Neural cell (in vitro differentiated cells): Measurements from ENCODE around the gene HOXD8. TPM values are rescaled to one million over a fixed set of nuclear protein-coding genes. Genes with fewer than 3 reads are reported as not detected.

Experiments used
- H2AFZ ChIP-seq: fragments of 200-600, 300-800 bp; sonication (generic), shearing (Covaris generic); 2 replicates; pipeline ENCODE4 v1.6.0; 2014; ENCODE audit warnings: low read depth, mild to moderate bottlenecking, antibody characterized with exemption, low read length, moderate library complexity
- H3F3A ChIP-seq: fragments of 200-600 bp; shearing (Covaris generic); 2 replicates; pipeline ENCODE4 v1.6.1; 2016; ENCODE audit warnings: mild to moderate bottlenecking, moderate library complexity, mixed read lengths, antibody characterized with exemption, low read length; ENCODE audit not compliant: insufficient read depth, poor library complexity, severe bottlenecking
- H3K27ac ChIP-seq: fragments of 200-600, 300-800 bp; sonication (generic), shearing (Covaris generic); 2 replicates; pipeline ENCODE4 v1.5.1; 2014; ENCODE audit warnings: mild to moderate bottlenecking, low read length, moderate library complexity
- H3K27me3 ChIP-seq: fragments of 300-800, 200-600 bp; sonication (generic), shearing (Covaris generic); 2 replicates; pipeline ENCODE4 v1.6.0; 2014; ENCODE audit warnings: mild to moderate bottlenecking, low read depth, low read length, moderate library complexity; ENCODE audit not compliant: insufficient read depth
- H3K36me3 ChIP-seq: fragments of 300-800, 200-600 bp; sonication (generic), shearing (Covaris generic); 2 replicates; pipeline ENCODE4 v1.5.1; 2014; ENCODE audit warnings: mild to moderate bottlenecking, antibody characterized with exemption, low read length, moderate library complexity; ENCODE audit not compliant: insufficient read depth
- H3K4me2 ChIP-seq: fragments of 300-800, 200-600 bp; sonication (generic), shearing (Covaris generic); 2 replicates; pipeline ENCODE4 v1.6.0; 2014; ENCODE audit warnings: mild to moderate bottlenecking, low read length
- H3K4me3 ChIP-seq: fragments of 300-800, 200-600 bp; sonication (generic), shearing (Covaris generic); 2 replicates; pipeline ENCODE4 v1.5.1; 2014; ENCODE audit warnings: mild to moderate bottlenecking, low read length, moderate library complexity
- H3K79me2 ChIP-seq: fragments of 200-600 bp; shearing (Covaris generic); replicated peaks from 2 replicates; pipeline ENCODE4 v1.6.0; 2014; ENCODE audit warnings: mild to moderate bottlenecking, low read length, moderate library complexity; ENCODE audit not compliant: insufficient read depth
- H3K9ac ChIP-seq: fragments of 300-800, 200-600 bp; sonication (generic), shearing (Covaris generic); 2 replicates; pipeline ENCODE4 v1.6.1; 2016; ENCODE audit warnings: mild to moderate bottlenecking, low read length, mixed read lengths
- H3K9me2 ChIP-seq: fragments of 200-600 bp; shearing (Covaris generic); 2 replicates; pipeline ENCODE4 v1.6.1; 2016; ENCODE audit warnings: mild to moderate bottlenecking, low read length, mixed read lengths; ENCODE audit not compliant: insufficient read depth
- H3K9me3 ChIP-seq: fragments of 200-600, 300-800 bp; sonication (generic), shearing (Covaris generic); 2 replicates; pipeline ENCODE4 v1.6.1; 2016; ENCODE audit warnings: mild to moderate bottlenecking, mixed run types, low read length, moderate library complexity, mixed read lengths
- H4K20me1 ChIP-seq: fragments of 200-600 bp; shearing (Covaris generic); 2 replicates; pipeline ENCODE4 v1.6.1; 2016; ENCODE audit warnings: mild to moderate bottlenecking, mixed run types; ENCODE audit not compliant: insufficient read depth
- CTCF ChIP-seq: fragments of 450-650 bp; IDR thresholded peaks from 2 replicates; pipeline ENCODE4 v1.5.1; 2014; ENCODE audit warnings: antibody characterized with exemption, mild to moderate bottlenecking, moderate library complexity; ENCODE audit not compliant: poor library complexity, severe bottlenecking
- EP300 ChIP-seq: fragments of 450-650 bp; conservative IDR thresholded peaks from 2 replicates; pipeline ENCODE4 v1.6.1; 2014; ENCODE audit warnings: antibody characterized with exemption, mild to moderate bottlenecking, moderate library complexity; ENCODE audit not compliant: poor library complexity, severe bottlenecking
- MXI1 ChIP-seq: fragments of 450-650 bp; conservative IDR thresholded peaks from 2 replicates; pipeline ENCODE4 v1.6.1; 2014; ENCODE audit warnings: antibody characterized with exemption, mild to moderate bottlenecking; ENCODE audit not compliant: poor library complexity, severe bottlenecking
- POLR2AphosphoS5 ChIP-seq: IDR thresholded peaks from 2 replicates; pipeline ENCODE4 v1.6.1; 2012
- RAD21 ChIP-seq: fragments of 450-650 bp; conservative IDR thresholded peaks from 2 replicates; pipeline ENCODE4 v1.6.1; 2014; ENCODE audit warnings: antibody characterized with exemption, mild to moderate bottlenecking, moderate library complexity
- REST ChIP-seq: IDR thresholded peaks from 2 replicates; pipeline ENCODE4 v1.6.1; 2012; ENCODE audit warnings: borderline replicate concordance
- TAF1 ChIP-seq: IDR thresholded peaks from 2 replicates; pipeline ENCODE4 v1.6.1; 2012; ENCODE audit warnings: low read depth
- polyA plus RNA-seq: library from polyadenylated mRNA; depleted of rRNA; stranded (reverse); fragments of >200 nt; gene quantifications from 2 replicates; pipeline ENCODE4 v1.2.3, GENCODE V29; 2014

HOXD8 gene
- polyA plus RNA-seq, 1 donor from 2014 or later, result not detected

- H3K4me3 ChIP-seq, result no peak overlapping the region
- H3K27me3 ChIP-seq, result peaks cover 97% of the 10 kb centered on the region
- H3K79me2 ChIP-seq, result no peaks in the 10 kb centered on the region
- no peaks in the 10 kb centered on the region for H3K9me2 ChIP-seq
- H3K9me3 ChIP-seq, result no peaks in the 10 kb centered on the region
- no peak overlapping the region for H3K27ac ChIP-seq
- no peak overlapping the region for H2AFZ ChIP-seq
- no peaks in the 10 kb centered on the region for H4K20me1 ChIP-seq
- no peak overlapping the region for H3K9ac ChIP-seq
- TF ChIP-seq RAD21 (no peak), POLR2AphosphoS5 (peak; percentile 7)
- H3F3A ChIP-seq, result no peaks in the 10 kb centered on the region
- no peaks in the 10 kb centered on the region for H3K36me3 ChIP-seq
- H3K4me2 ChIP-seq, result no peak overlapping the region
These were observed 1.8 kb upstream of the HOXD8 start for GRCh38 chr2:176127774-176128072.

- Histone ChIP-seq H3K36me3 (no peaks in the 10 kb centered on the region), H3K9me3 (no peaks in the 10 kb centered on the region), H3K4me3 (no peak overlapping the region), H2AFZ (no peak overlapping the region), H3K27me3 (peaks cover 97% of the 10 kb centered on the region), H4K20me1 (no peaks in the 10 kb centered on the region), H3K27ac (no peak overlapping the region), H3K9ac (no peak overlapping the region), H3K4me2 (no peak overlapping the region), H3F3A (no peaks in the 10 kb centered on the region), H3K9me2 (no peaks in the 10 kb centered on the region), H3K79me2 (no peaks in the 10 kb centered on the region)
- peak; percentile 28 for TF ChIP-seq POLR2AphosphoS5
- TF ChIP-seq MXI1, result no peak
These were observed 1.1 kb upstream of the HOXD8 start for GRCh38 chr2:176128172-176128981.

- Histone ChIP-seq H2AFZ (no peak overlapping the region), H3K27ac (no peak overlapping the region)
These were observed 275 bp downstream of the HOXD8 start for GRCh38 chr2:176129813-176130146.

More at GRCh38 chr2:176129813-176130146, 275 bp downstream of the HOXD8 start:
- Histone ChIP-seq H3K9me3 (no peaks in the 10 kb centered on the region), H3K36me3 (no peaks in the 10 kb centered on the region), H3F3A (no peaks in the 10 kb centered on the region), H3K9me2 (no peaks in the 10 kb centered on the region), H4K20me1 (no peaks in the 10 kb centered on the region), H3K79me2 (no peaks in the 10 kb centered on the region), H3K4me2 (no peak overlapping the region), H3K27me3 (peaks cover 97% of the 10 kb centered on the region), H3K4me3 (peak overlapping the region; percentile 47), H3K9ac (no peak overlapping the region)
- TF ChIP-seq REST (no peak), CTCF (no peak), TAF1 (no peak), POLR2AphosphoS5 (no peak), EP300 (no peak), RAD21 (no peak)
